HEK293T (cell line): ENCODE measurements around the gene PP2D1.

Experiments
- LEF1 ChIP-seq: fragments of 450-650 bp; IDR thresholded peaks from 2 replicates; pipeline ENCODE4 v1.6.1; 2017; ENCODE audit warnings: mild to moderate bottlenecking, borderline replicate concordance
- TF ChIP-seq, protein P1 (sequence below): fragments of 450-650 bp; IDR thresholded peaks from 2 replicates; pipeline ENCODE4 v1.6.1; 2016

DNA sequence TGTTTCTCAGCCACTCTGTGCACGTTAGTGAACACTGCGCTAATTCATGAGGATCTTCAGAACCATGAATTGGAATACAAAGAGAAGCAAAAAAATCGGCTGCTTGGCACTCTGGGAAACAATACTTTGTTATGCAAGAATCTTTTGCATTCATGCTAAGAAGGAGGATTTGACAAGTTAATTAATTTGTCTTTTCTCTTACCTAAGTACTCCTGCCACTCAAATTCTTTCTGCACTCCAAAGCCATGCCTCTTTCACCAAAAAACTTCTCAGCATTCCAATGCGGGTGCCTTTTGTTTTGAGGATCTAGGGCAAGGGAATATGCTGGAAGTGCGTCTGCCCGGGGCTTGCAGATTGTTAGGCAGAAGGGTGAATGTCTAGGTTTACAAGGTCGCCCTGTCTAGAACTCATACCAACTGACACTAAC is 16.9 kb upstream of the PP2D1 start:
- TF ChIP-seq, protein P1, sequence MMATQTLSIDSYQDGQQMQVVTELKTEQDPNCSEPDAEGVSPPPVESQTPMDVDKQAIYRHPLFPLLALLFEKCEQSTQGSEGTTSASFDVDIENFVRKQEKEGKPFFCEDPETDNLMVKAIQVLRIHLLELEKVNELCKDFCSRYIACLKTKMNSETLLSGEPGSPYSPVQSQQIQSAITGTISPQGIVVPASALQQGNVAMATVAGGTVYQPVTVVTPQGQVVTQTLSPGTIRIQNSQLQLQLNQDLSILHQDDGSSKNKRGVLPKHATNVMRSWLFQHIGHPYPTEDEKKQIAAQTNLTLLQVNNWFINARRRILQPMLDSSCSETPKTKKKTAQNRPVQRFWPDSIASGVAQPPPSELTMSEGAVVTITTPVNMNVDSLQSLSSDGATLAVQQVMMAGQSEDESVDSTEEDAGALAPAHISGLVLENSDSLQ, result no peak
- no peak for TF ChIP-seq LEF1
